WTC11 (cell line): Measurements from ENCODE around the gene ZC2HC1B. TPM values are rescaled to one million over a fixed set of nuclear protein-coding genes. Genes with fewer than 3 reads are reported as not detected.

Source experiments
- ATAC-seq: fragments of 200-7000 bp; cut with Tn5 transposase; 2 replicates; pipeline ENCODE4 v1.10.0; 2021; ENCODE audit warnings: mild to moderate bottlenecking, moderate library complexity
- CTCF ChIA-PET: fragments of 300-600 bp; sonication (Branson Sonifier 250); formaldehyde crosslinking; loops from one replicate; lab custom pipeline; 2021; ENCODE audit warnings: antibody characterized with exemption; lab: Charles Lee
- POLR2A ChIA-PET: fragments of 350-600 bp; sonication (Branson Sonifier 250); formaldehyde crosslinking; loops from one replicate; lab custom pipeline; 2021; ENCODE audit warnings: antibody characterized with exemption; lab: Charles Lee
- DNase-seq: peaks from one replicate; pipeline ENCODE4 v3.0.0; 2021; ENCODE audit warnings: low spot score
- H3K27ac Mint-ChIP-seq: 2 replicates; pipeline ENCODE4 v1.8.0; 2021; ENCODE audit warnings: mixed read lengths
- H3K27me3 Mint-ChIP-seq: 2 replicates; pipeline ENCODE4 v1.8.0; 2021; ENCODE audit warnings: low read depth, mild to moderate bottlenecking, moderate library complexity, mixed read lengths
- H3K36me3 Mint-ChIP-seq: 2 replicates; pipeline ENCODE4 v1.8.0; 2021; ENCODE audit warnings: mixed read lengths
- H3K4me1 Mint-ChIP-seq: 2 replicates; pipeline ENCODE4 v1.8.0; 2022; ENCODE audit warnings: mixed read lengths
- H3K4me3 Mint-ChIP-seq: 2 replicates; pipeline ENCODE4 v1.8.0; 2021; ENCODE audit warnings: mild to moderate bottlenecking, moderate library complexity, mixed read lengths
- H3K9me3 Mint-ChIP-seq: 2 replicates; pipeline ENCODE4 v1.8.0; 2021; ENCODE audit warnings: mixed read lengths
- ATF1 ChIP-seq: sonication (generic); formaldehyde crosslinking; IDR thresholded peaks from 2 replicates; pipeline ENCODE4 v1.8.1; 2023; ENCODE audit warnings: mild to moderate bottlenecking, moderate library complexity, missing genetic modification reagents
- CREB1 ChIP-seq: sonication (generic); formaldehyde crosslinking; IDR thresholded peaks from 2 replicates; pipeline ENCODE4 v1.8.0; 2023; ENCODE audit warnings: mild to moderate bottlenecking, missing genetic modification reagents
- CREM ChIP-seq: sonication (generic); formaldehyde crosslinking; IDR thresholded peaks from 2 replicates; pipeline ENCODE4 v1.8.1; 2022; ENCODE audit warnings: mild to moderate bottlenecking, missing genetic modification reagents, moderate library complexity
- ETV6 ChIP-seq: sonication (generic); formaldehyde crosslinking; IDR thresholded peaks from 2 replicates; pipeline ENCODE4 v1.8.1; 2022; ENCODE audit warnings: mild to moderate bottlenecking, missing genetic modification reagents
- IRF1 ChIP-seq: sonication (generic); formaldehyde crosslinking; IDR thresholded peaks from 2 replicates; pipeline ENCODE4 v1.8.0; 2023; ENCODE audit warnings: missing genetic modification reagents
- NR1H2 ChIP-seq: sonication (generic); formaldehyde crosslinking; IDR thresholded peaks from 2 replicates; pipeline ENCODE4 v1.9.0; 2021; ENCODE audit warnings: mild to moderate bottlenecking, moderate library complexity, missing genetic modification reagents
- PRDM15 ChIP-seq: sonication (generic); formaldehyde crosslinking; IDR thresholded peaks from 2 replicates; pipeline ENCODE4 v1.8.0; 2022; ENCODE audit warnings: missing genetic modification reagents
- SOX15 ChIP-seq: fragments of 250-450 bp; sonication (Bioruptor Pico); IDR thresholded peaks from 2 replicates; pipeline ENCODE4 v1.9.0; 2021; ENCODE audit warnings: mild to moderate bottlenecking
- SP1 ChIP-seq: sonication (generic); formaldehyde crosslinking; conservative IDR thresholded peaks from 2 replicates; pipeline ENCODE4 v1.8.1; 2022; ENCODE audit warnings: missing genetic modification reagents
- TCF7 ChIP-seq: sonication (generic); formaldehyde crosslinking; IDR thresholded peaks from 2 replicates; pipeline ENCODE4 v1.8.0; 2022; ENCODE audit warnings: mild to moderate bottlenecking, low read depth, missing genetic modification reagents, moderate library complexity
- TEAD1 ChIP-seq: sonication (generic); formaldehyde crosslinking; IDR thresholded peaks from 2 replicates; pipeline ENCODE4 v1.8.0; 2022; ENCODE audit warnings: mild to moderate bottlenecking, missing genetic modification reagents
- ZNF219 ChIP-seq: sonication (generic); formaldehyde crosslinking; IDR thresholded peaks from 2 replicates; pipeline ENCODE4 v1.8.0; 2023; ENCODE audit warnings: missing genetic modification reagents, mild to moderate bottlenecking, borderline replicate concordance
- ZNF416 ChIP-seq: fragments of 250-450 bp; sonication (Bioruptor Pico); IDR thresholded peaks from 2 replicates; pipeline ENCODE4 v1.9.0; 2021; ENCODE audit warnings: mild to moderate bottlenecking, inconsistent platforms
- ZNF425 ChIP-seq: fragments of 250-450 bp; sonication (Bioruptor Pico); conservative IDR thresholded peaks from 2 replicates; pipeline ENCODE4 v1.9.0; 2021; ENCODE audit warnings: mild to moderate bottlenecking
- total RNA-seq: library from RNA; stranded (reverse); gene quantifications from 3 replicates; pipeline ENCODE4 v1.2.3, GENCODE V29; 2021
- TF ChIP-seq, protein P1 (sequence below): fragments of 250-450 bp; sonication (Bioruptor Pico); IDR thresholded peaks from 2 replicates; pipeline ENCODE4 v1.9.0; 2021; ENCODE audit warnings: moderate library complexity, mild to moderate bottlenecking, inconsistent platforms, borderline replicate concordance
- TF ChIP-seq, protein P2 (sequence below): fragments of 250-450 bp; sonication (Bioruptor Pico); IDR thresholded peaks from 2 replicates; pipeline ENCODE4 v1.9.0; 2021; ENCODE audit warnings: mild to moderate bottlenecking
- TF ChIP-seq, protein P3 (sequence below): fragments of 200-600 bp; IDR thresholded peaks from 2 replicates; pipeline ENCODE4 v1.8.0; 2022; ENCODE audit warnings: antibody characterized with exemption
- TF ChIP-seq, protein P4 (sequence below): sonication (generic); formaldehyde crosslinking; IDR thresholded peaks from 2 replicates; pipeline ENCODE4 v1.8.1; 2022; ENCODE audit warnings: mild to moderate bottlenecking, moderate library complexity, missing genetic modification reagents

Gene ZC2HC1B
- total RNA-seq, 1 experiment from 2014 or later = not detected

DNA sequence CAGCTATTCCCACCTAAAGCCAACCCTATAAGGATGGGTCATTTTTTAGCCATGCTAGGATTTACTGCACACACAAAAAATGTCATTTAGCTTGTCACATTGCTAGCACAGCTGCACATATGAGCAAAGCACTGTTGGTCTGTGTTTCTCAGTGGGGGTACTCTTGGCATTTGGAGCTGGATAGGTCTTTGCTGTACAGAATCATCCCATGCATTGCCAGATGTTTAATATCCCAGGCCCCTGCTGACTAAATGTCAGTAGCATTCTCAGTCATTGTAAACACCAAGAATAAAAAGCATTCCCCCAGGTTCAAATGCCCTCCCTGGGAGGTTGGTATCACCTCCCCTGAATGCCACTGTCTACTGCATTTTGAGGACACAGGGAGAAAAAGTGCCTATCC lies 35.7 kb upstream of the ZC2HC1B start:
- no peaks in the 10 kb centered on the region for H3K27me3 Mint-ChIP-seq
- DNase-seq (no peak), ATAC-seq (no peak)
- TF ChIP-seq ZNF425 (CRISPR knock-in tag) (no peak), ETV6 (CRISPR knock-in tag) (no peak), IRF1 (CRISPR knock-in tag) (no peak), CREB1 (CRISPR knock-in tag) (no peak), TEAD1 (CRISPR knock-in tag) (no peak)
- TF ChIP-seq, protein P1, sequence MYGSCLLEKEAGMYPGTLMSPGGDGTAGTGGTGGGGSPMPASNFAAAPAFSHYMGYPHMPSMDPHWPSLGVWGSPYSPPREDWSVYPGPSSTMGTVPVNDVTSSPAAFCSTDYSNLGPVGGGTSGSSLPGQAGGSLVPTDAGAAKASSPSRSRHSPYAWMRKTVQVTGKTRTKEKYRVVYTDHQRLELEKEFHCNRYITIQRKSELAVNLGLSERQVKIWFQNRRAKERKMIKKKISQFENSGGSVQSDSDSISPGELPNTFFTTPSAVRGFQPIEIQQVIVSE = no peak
- TF ChIP-seq, protein P2, sequence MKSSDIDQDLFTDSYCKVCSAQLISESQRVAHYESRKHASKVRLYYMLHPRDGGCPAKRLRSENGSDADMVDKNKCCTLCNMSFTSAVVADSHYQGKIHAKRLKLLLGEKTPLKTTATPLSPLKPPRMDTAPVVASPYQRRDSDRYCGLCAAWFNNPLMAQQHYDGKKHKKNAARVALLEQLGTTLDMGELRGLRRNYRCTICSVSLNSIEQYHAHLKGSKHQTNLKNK (CRISPR knock-in tag) = no peak
- TF ChIP-seq, protein P3, sequence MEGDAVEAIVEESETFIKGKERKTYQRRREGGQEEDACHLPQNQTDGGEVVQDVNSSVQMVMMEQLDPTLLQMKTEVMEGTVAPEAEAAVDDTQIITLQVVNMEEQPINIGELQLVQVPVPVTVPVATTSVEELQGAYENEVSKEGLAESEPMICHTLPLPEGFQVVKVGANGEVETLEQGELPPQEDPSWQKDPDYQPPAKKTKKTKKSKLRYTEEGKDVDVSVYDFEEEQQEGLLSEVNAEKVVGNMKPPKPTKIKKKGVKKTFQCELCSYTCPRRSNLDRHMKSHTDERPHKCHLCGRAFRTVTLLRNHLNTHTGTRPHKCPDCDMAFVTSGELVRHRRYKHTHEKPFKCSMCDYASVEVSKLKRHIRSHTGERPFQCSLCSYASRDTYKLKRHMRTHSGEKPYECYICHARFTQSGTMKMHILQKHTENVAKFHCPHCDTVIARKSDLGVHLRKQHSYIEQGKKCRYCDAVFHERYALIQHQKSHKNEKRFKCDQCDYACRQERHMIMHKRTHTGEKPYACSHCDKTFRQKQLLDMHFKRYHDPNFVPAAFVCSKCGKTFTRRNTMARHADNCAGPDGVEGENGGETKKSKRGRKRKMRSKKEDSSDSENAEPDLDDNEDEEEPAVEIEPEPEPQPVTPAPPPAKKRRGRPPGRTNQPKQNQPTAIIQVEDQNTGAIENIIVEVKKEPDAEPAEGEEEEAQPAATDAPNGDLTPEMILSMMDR = no peak
- POLR2A ChIA-PET = no interaction called here
- H3K4me1 Mint-ChIP-seq = peaks cover 15% of the 10 kb centered on the region
- peaks cover 16% of the 10 kb centered on the region for H3K36me3 Mint-ChIP-seq
- H3K9me3 Mint-ChIP-seq = no peaks in the 10 kb centered on the region
- no peak overlapping the region for H3K27ac Mint-ChIP-seq
- CTCF ChIA-PET = interaction anchor here (0.6 to 0.7 kb wide), 2 partner anchors 109 to 253 kb away, joined by 3 read pairs; no protein-coding TSS in a partner anchor
- H3K4me3 Mint-ChIP-seq = no peak overlapping the region

DNA sequence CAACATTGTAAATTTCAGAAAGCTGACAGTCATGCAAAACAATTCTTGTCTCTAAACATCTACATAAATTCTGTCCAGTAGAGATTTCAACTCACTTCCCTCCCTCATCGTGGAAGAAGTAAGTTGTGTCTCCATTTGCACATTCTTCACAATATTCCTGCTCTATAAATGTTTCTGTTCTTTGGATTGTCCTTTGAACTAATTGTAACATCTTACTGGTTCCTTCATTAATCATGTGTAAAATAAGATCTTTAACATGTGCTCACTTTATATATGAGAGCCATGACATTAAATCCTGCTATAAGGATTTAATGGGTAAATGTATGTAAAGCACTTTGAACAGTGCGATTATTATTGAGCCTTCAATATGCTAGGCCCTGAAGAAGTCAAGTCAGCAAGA lies 28.1 kb upstream of the ZC2HC1B start:
- no peak overlapping the region for H3K27ac Mint-ChIP-seq
- TF ChIP-seq PRDM15 (CRISPR knock-in tag) (no peak), ZNF219 (CRISPR knock-in tag) (no peak), NR1H2 (CRISPR knock-in tag) (no peak), CREM (no peak), CREB1 (CRISPR knock-in tag) (no peak), TCF7 (CRISPR knock-in tag) (no peak), ZNF416 (CRISPR knock-in tag) (no peak), SOX15 (CRISPR knock-in tag) (no peak), SP1 (CRISPR knock-in tag) (no peak), ATF1 (CRISPR knock-in tag) (no peak), ETV6 (CRISPR knock-in tag) (no peak)
- TF ChIP-seq, protein P1 = no peak
- TF ChIP-seq, protein P3 = no peak
- TF ChIP-seq, protein P4, sequence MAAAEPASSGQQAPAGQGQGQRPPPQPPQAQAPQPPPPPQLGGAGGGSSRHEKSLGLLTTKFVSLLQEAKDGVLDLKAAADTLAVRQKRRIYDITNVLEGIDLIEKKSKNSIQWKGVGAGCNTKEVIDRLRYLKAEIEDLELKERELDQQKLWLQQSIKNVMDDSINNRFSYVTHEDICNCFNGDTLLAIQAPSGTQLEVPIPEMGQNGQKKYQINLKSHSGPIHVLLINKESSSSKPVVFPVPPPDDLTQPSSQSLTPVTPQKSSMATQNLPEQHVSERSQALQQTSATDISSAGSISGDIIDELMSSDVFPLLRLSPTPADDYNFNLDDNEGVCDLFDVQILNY (CRISPR knock-in tag) = no peak
- peaks cover 6% of the 10 kb centered on the region for H3K9me3 Mint-ChIP-seq
- H3K27me3 Mint-ChIP-seq = no peaks in the 10 kb centered on the region
- ChIA-PET POLR2A (no interaction called here), CTCF (interaction anchor here (0.7 kb wide), 1 partner anchor 173 kb away, joined by 3 read pairs; no protein-coding TSS in a partner anchor)
- ATAC-seq (no peak), DNase-seq (no peak)
- peaks cover 2% of the 10 kb centered on the region; the same call in 1 of the 2 replicates for H3K36me3 Mint-ChIP-seq
- H3K4me1 Mint-ChIP-seq = no peaks in the 10 kb centered on the region
- no peak overlapping the region for H3K4me3 Mint-ChIP-seq
